Stimulated activated CD8-positive, alpha-beta memory T cell treated with anti-CD3 and anti-CD28 coated beads, Interleukin-4, amount 100 ng/mL, for 1 hour (primary cell): ENCODE data around the gene VRK3.

Source experiments
- DNase-seq, 2 donors: peaks; one replicate each; pipeline ENCODE4 v3.0.0-alpha.2; 2020; ENCODE audit warnings: low read depth in 2 of 2, low spot score in 1 of 2

Gene VRK3

GRCh38 chr19:49932041-49932451 lies 93.1 kb downstream of the VRK3 start:
- DNase-seq = no peak

GRCh38 chr19:49931293-49932040 lies 93.7 kb downstream of the VRK3 start:
- DNase-seq = no peak

DNA sequence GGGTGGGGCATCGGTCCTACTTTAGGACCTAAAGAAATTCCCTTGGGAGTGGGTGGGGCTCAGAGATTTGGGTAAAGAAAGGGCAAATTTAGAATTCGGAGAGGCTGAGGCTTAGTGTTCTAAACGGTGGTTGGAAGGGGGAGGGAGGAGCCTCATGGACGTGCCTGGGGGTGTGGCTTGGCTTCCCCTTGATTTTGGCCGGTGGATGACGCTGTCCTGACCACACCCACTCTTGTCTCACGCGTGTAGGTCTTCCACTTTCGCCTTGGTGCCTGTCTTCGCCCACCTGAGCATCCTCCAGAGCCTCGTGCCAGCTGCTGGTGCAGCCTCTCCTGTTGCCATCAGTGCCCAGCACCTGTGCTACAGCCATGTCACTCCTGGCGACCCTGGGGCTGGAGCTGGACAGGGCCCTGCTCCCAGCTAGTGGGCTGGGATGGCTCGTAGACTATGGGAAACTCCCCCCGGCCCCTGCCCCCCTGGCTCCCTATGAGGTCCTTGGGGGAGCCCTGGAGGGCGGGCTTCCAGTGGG lies 94.6 kb downstream of the VRK3 start:
- no peak for DNase-seq

GRCh38 chr19:49929611-49930482 lies 95.3 kb downstream of the VRK3 start:
- DNase-seq = peak; percentile 74 to 85

DNA sequence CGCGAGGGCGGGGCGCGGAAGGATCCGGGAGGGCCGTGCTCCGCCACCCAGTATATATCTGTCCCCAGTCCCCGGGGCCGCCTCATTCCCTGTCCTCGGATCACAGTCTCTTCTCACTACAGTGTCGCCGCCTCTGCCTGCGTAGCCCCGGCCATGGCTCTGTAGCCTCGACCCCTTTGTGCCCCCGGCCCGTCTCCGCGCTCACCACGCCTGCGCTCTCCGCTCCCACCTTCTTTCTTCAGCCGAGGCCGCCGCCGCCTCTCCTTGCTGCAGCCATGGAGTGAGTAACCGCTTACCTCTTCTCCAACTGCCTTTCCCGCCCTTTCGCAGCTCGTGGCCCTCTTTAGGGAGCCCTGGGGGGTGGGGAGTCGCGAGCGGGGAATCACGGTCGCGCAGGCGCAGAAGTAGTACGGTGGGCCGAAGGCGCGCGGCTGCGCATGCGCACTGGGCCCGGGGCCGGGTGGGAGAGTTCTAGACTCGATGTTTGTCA lies 96.0 kb downstream of the VRK3 start, which contains the start of the genes ATF5 and NUP62:
TSS of gene ATF5 (plus strand) at position 85 of the 490 bp plus-strand sequence. CDS start 1,646 bp downstream, outside the sequence.
TSS of gene NUP62 (minus strand) at position 384 of the 490 bp plus-strand sequence. CDS start 19,697 bp downstream, outside the sequence.
- peak; percentile 84 to 86 for DNase-seq

GRCh38 chr19:49927526-49928264 lies 97.5 kb downstream of the VRK3 start:
- no peak for DNase-seq

GRCh38 chr19:49926515-49926914 lies 98.7 kb downstream of the VRK3 start:
- no peak for DNase-seq
